Nephron (organoid): ENCODE measurements around the gene POLD2.
"Not testable (repeated sequence)": the region's sequence is repeated elsewhere in the genome, so short reads cannot be mapped to it uniquely, and the experiment has no call there.

Experiments
- H3K27ac Mint-ChIP-seq, 3 experiments: 2 replicates each; pipeline ENCODE4 v1.8.0; 2020; ENCODE audit warnings: mixed read lengths in 3 of 3, mild to moderate bottlenecking in 2 of 3, moderate library complexity in 1 of 3
- H3K27me3 Mint-ChIP-seq: 2 replicates; pipeline ENCODE4 v1.8.0; 2021; ENCODE audit warnings: low read depth, mild to moderate bottlenecking, moderate library complexity, mixed read lengths
- H3K36me3 Mint-ChIP-seq: 2 replicates; pipeline ENCODE4 v1.8.0; 2020; ENCODE audit warnings: low read depth, mixed read lengths
- H3K4me1 Mint-ChIP-seq: 2 replicates; pipeline ENCODE4 v1.8.0; 2020; ENCODE audit warnings: mixed read lengths
- H3K4me3 Mint-ChIP-seq, 3 experiments: 2 replicates each; pipeline ENCODE4 v1.8.0; 2020; ENCODE audit warnings: mild to moderate bottlenecking in 3 of 3, mixed read lengths in 3 of 3, moderate library complexity in 2 of 3
- H3K9me3 Mint-ChIP-seq: 2 replicates; pipeline ENCODE4 v1.8.0; 2020; ENCODE audit warnings: mixed read lengths
- CTCF ChIP-seq, 3 experiments: fragments of 200-600 bp; sonication (generic); IDR thresholded peaks; one replicate each; pipeline ENCODE4 v1.5.0; 2021; ENCODE audit warnings: antibody characterized with exemption in 3 of 3; ENCODE audit not compliant: unreplicated experiment in 3 of 3

Gene POLD2

GRCh38 chr7:44127161-44127560, 3.8 kb upstream of the POLD2 start:
- Mint-ChIP-seq H3K27ac (no peak overlapping the region), H3K9me3 (peaks cover 14% of the 10 kb centered on the region), H3K27me3 (peaks cover 7% of the 10 kb centered on the region), H3K4me1 (peaks cover 19% of the 10 kb centered on the region), H3K4me3 (peak overlapping the region in 1 of 3 experiments; percentile 71), H3K36me3 (no peaks in the 10 kb centered on the region)
- TF ChIP-seq CTCF (IDR thresholded peaks at IDR 0.05; ENCODE audit: unreplicated experiment in 3 of 3) = no peak

GRCh38 chr7:44126574-44126973, 3.2 kb upstream of the POLD2 start:
- Mint-ChIP-seq H3K4me3 (peak overlapping the region in 2 of 3 experiments; percentile 31 to 71), H3K9me3 (peaks cover 14% of the 10 kb centered on the region), H3K4me1 (peaks cover 14% of the 10 kb centered on the region)
- H3K27me3 Mint-ChIP-seq, H3K27ac Mint-ChIP-seq, H3K36me3 Mint-ChIP-seq: not testable (repeated sequence)

GRCh38 chr7:44124822-44125202, 1.5 kb upstream of the POLD2 start:
- Mint-ChIP-seq H3K36me3 (peaks cover 14% of the 10 kb centered on the region), H3K27me3 (peaks cover 7% of the 10 kb centered on the region), H3K27ac (peak overlapping the region in 1 of 3 experiments; percentile 11), H3K4me3 (peak overlapping the region; percentile 67 to 81 (median 77)), H3K4me1 (peaks cover 23% of the 10 kb centered on the region), H3K9me3 (peaks cover 14% of the 10 kb centered on the region)
- no peak for TF ChIP-seq CTCF (IDR thresholded peaks at IDR 0.05; ENCODE audit: unreplicated experiment in 3 of 3)

- H3K27me3 Mint-ChIP-seq = peaks cover 3% of the 10 kb centered on the region
- H3K27ac Mint-ChIP-seq = peak overlapping the region; percentile 39 to 86 (median 39)
- H3K36me3 Mint-ChIP-seq = peaks cover 34% of the 10 kb centered on the region
- peaks cover 9% of the 10 kb centered on the region for H3K9me3 Mint-ChIP-seq
- H3K4me1 Mint-ChIP-seq = peaks cover 26% of the 10 kb centered on the region
- TF ChIP-seq CTCF (IDR thresholded peaks at IDR 0.05; ENCODE audit: unreplicated experiment in 3 of 3) = no peak
- H3K4me3 Mint-ChIP-seq = peak overlapping the region; percentile 86 to 96 (median 91)
These were observed 819 bp downstream of the POLD2 start for GRCh38 chr7:44122529-44122928.

GRCh38 chr7:44121761-44122420, 1.5 kb downstream of the POLD2 start:
- no peaks in the 10 kb centered on the region for H3K27me3 Mint-ChIP-seq
- H3K36me3 Mint-ChIP-seq = peaks cover 39% of the 10 kb centered on the region
- no peak for TF ChIP-seq CTCF (IDR thresholded peaks at IDR 0.05; ENCODE audit: unreplicated experiment in 3 of 3)
- H3K4me1 Mint-ChIP-seq = peaks cover 26% of the 10 kb centered on the region
- H3K4me3 Mint-ChIP-seq = peak overlapping the region; percentile 86 to 96 (median 91)
- peak overlapping the region in 1 of 3 experiments; percentile 39 for H3K27ac Mint-ChIP-seq
- H3K9me3 Mint-ChIP-seq = peaks cover 5% of the 10 kb centered on the region

- no peak for TF ChIP-seq CTCF (IDR thresholded peaks at IDR 0.05; ENCODE audit: unreplicated experiment in 3 of 3)
These were observed 3.0 kb downstream of the POLD2 start for GRCh38 chr7:44120395-44120794.

More at GRCh38 chr7:44120395-44120794, 3.0 kb downstream of the POLD2 start:
- H3K4me3 Mint-ChIP-seq = peak overlapping the region; percentile 46 to 70 (median 56)
- H3K27me3 Mint-ChIP-seq = no peaks in the 10 kb centered on the region
- no peaks in the 10 kb centered on the region for H3K9me3 Mint-ChIP-seq
- no peak overlapping the region for H3K27ac Mint-ChIP-seq
- peaks cover 26% of the 10 kb centered on the region for H3K4me1 Mint-ChIP-seq
- peaks cover 39% of the 10 kb centered on the region for H3K36me3 Mint-ChIP-seq
